ENCODE data around the gene PRR7.
A peak's percentile ranks its signal among the peaks of the same experiment; 100 is the strongest.

Gene PRR7

DNA sequence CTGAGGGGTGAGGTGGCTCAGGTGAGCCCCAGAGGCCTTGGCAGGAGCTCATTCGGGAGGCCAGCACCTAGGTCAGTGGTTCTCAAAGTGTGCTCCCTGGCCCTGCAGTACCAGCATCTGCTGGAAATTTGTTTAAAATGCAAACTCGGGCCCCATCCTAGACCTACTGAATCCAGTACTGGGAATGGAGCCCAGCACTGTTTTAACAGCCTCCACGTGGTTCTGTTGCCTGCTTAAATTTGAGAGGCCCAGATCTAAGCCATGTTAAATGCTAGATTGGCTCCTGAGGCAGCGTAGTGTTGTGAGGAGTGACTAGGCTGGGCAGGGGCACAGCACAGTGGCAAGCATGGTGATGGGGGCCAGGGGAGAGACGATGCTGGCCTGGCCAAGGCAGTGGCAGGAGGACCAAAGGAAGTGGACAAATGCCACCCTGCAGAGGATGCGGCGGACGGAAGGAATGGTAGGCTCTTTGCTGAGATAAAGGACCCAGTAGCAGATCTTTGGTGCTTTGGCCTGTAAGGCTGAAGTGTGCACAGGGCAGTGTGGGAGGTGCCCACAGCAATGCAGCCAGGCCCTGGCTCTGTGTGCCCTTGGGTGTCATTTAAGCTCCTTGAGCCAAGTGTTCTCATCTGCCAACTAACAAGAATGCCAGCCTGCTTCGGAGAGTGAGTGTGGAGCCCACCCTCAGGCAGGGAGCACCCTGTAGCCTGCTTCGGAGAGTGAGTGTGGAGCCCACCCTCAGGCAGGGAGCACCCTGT is 4.2 kb downstream of the PRR7 start:
- no peak for TF ChIP-seq Cebpa-rat (IDR thresholded peaks at IDR 0.05)
- no peaks in the 10 kb centered on the region; a peak in 1 of 22 replicates for H3K36me3 ChIP-seq
- peaks cover 42 to 84% (median 78%) of the 10 kb centered on the region in 10 experiments for H3K4me1 ChIP-seq
- peak overlapping the region in 3 of 11 experiments; percentile 87 to 92 (median 88); a peak in 5 of 22 replicates for H3K27ac ChIP-seq
- H3K4me2 ChIP-seq: peak overlapping the region in 9 of 11 experiments; percentile 86 to 100 (median 97); a peak in 15 of 22 replicates
- H3K9ac ChIP-seq: peak overlapping the region in 5 of 11 experiments; percentile 51 to 93 (median 92); a peak in 10 of 22 replicates
- peaks cover 0 to 65% (median 33%) of the 10 kb centered on the region in 11 experiments; a peak in 15 of 22 replicates for H4K20me1 ChIP-seq
- H3K4me3 ChIP-seq: no peak overlapping the region
- H3K9me3 ChIP-seq (replicated peaks in 1 of 11): no peaks in the 10 kb centered on the region
- 0 out of 22 replicates have a peak, but pooled peaks cover 0 to 9% (median 0%) of the 10 kb centered on the region in 11 experiments for H3K27me3 ChIP-seq

- 0 out of 22 replicates have a peak, but pooled peaks cover 0 to 9% (median 0%) of the 10 kb centered on the region in 11 experiments for H3K27me3 ChIP-seq
- peak overlapping the region in 6 of 11 experiments; percentile 73 to 86 (median 82); a peak in 9 of 22 replicates for H3K9ac ChIP-seq
- peaks cover 39 to 89% (median 81%) of the 10 kb centered on the region in 10 experiments for H3K4me1 ChIP-seq
- no peaks in the 10 kb centered on the region for H3K9me3 ChIP-seq (replicated peaks in 1 of 11)
- peak overlapping the region; percentile 95 to 100 (median 99) for H3K4me2 ChIP-seq
- H4K20me1 ChIP-seq: peaks cover under 1 to 76% (median 49%) of the 10 kb centered on the region in 11 experiments; a peak in 21 of 22 replicates
- peak overlapping the region in 2 of 11 experiments; percentile 80 to 86; a peak in 3 of 22 replicates for H3K27ac ChIP-seq
- peak overlapping the region in 3 of 10 experiments; percentile 67 to 82 (median 69); a peak in 2 of 20 replicates for H3K4me3 ChIP-seq
- peaks cover under 1 to 13% (median 11%) of the 10 kb centered on the region in 11 experiments; a peak in 21 of 22 replicates for H3K36me3 ChIP-seq
- no peak for TF ChIP-seq Cebpa-rat (IDR thresholded peaks at IDR 0.05)
Observed at GRCh38 chr5:177452688-177453638, 6.3 kb downstream of the PRR7 start.

DNA sequence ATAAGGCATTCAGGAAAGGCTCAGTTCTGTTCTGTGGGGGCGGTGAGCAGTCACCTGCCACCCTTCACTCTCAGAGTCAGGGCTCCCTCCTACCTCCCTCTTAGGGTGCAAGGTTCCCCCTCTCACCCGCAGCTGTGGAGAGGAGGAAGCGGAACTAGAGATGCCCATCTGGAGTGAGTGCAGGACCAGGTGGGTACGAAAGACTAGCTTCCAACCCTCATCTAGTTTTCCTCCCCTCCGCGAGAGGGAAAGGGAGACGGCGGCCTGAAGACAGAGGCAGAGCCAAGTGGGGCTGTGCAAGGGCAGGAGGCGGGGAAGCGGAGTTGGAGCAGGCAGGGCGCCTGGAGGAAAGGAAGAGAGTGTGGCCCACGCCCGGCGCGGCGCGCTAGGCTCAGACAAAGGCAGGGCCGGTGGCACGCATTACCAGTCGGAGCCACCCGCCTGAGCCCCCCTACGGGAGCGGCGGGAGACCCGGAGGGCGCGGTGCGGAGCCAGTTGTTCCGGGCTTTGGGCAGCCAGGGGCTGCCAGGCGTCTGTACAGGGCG is 7.3 kb downstream of the PRR7 start:
- no peak for TF ChIP-seq Cebpa-rat (IDR thresholded peaks at IDR 0.05)
- no peaks in the 10 kb centered on the region for H3K9me3 ChIP-seq (replicated peaks in 1 of 11)
- peak overlapping the region; percentile 62 to 82 (median 68) for H3K4me3 ChIP-seq
- H3K9ac ChIP-seq: peak overlapping the region; percentile 63 to 86 (median 75); a peak in 21 of 22 replicates
- H3K4me2 ChIP-seq: peak overlapping the region; percentile 95 to 100 (median 99)
- H4K20me1 ChIP-seq: peaks cover 5 to 76% (median 59%) of the 10 kb centered on the region in 11 experiments; a peak in 21 of 22 replicates
- 0 out of 22 replicates have a peak, but pooled peaks cover 0 to 9% (median 0%) of the 10 kb centered on the region in 11 experiments for H3K27me3 ChIP-seq
- peaks cover 10 to 22% (median 21%) of the 10 kb centered on the region in 11 experiments; a peak in 21 of 22 replicates for H3K36me3 ChIP-seq
- peak overlapping the region in 10 of 11 experiments; percentile 63 to 87 (median 73); a peak in 20 of 22 replicates for H3K27ac ChIP-seq
- H3K4me1 ChIP-seq: peaks cover 30 to 88% (median 76%) of the 10 kb centered on the region in 10 experiments

GRCh38 chr5:177454397-177455035 is 7.9 kb downstream of the PRR7 start:
- Histone ChIP-seq H3K4me3 (peak overlapping the region; percentile 62 to 82 (median 68)), H3K9ac (peak overlapping the region; percentile 63 to 86 (median 75)), H3K27ac (peak overlapping the region in 10 of 11 experiments; percentile 63 to 87 (median 74); a peak in 20 of 22 replicates), H3K4me1 (peaks cover 24 to 86% (median 73%) of the 10 kb centered on the region in 10 experiments), H3K9me3 (replicated peaks in 1 of 11) (no peaks in the 10 kb centered on the region), H3K4me2 (peak overlapping the region; percentile 95 to 100 (median 99)), H3K36me3 (peaks cover 13 to 28% (median 27%) of the 10 kb centered on the region in 11 experiments; a peak in 21 of 22 replicates), H3K27me3 (0 out of 22 replicates have a peak, but pooled peaks cover 0 to 9% (median 0%) of the 10 kb centered on the region in 11 experiments), H4K20me1 (peaks cover 5 to 76% (median 60%) of the 10 kb centered on the region in 11 experiments; a peak in 21 of 22 replicates)
- TF ChIP-seq Cebpa-rat (IDR thresholded peaks at IDR 0.05): no peak

- Histone ChIP-seq H3K4me3 (peak overlapping the region; percentile 62 to 82 (median 68)), H3K27ac (peak overlapping the region in 10 of 11 experiments; percentile 63 to 87 (median 74); a peak in 20 of 22 replicates), H4K20me1 (peaks cover 5 to 76% (median 60%) of the 10 kb centered on the region in 11 experiments; a peak in 21 of 22 replicates), H3K9ac (peak overlapping the region; percentile 63 to 86 (median 75)), H3K36me3 (peaks cover 15 to 35% (median 33%) of the 10 kb centered on the region in 11 experiments; a peak in 21 of 22 replicates), H3K4me1 (peaks cover 19 to 86% (median 67%) of the 10 kb centered on the region in 10 experiments), H3K9me3 (replicated peaks in 1 of 11) (no peaks in the 10 kb centered on the region), H3K4me2 (peak overlapping the region; percentile 95 to 100 (median 99)), H3K27me3 (0 out of 22 replicates have a peak, but pooled peaks cover 0 to 9% (median 0%) of the 10 kb centered on the region in 11 experiments)
- no peak for TF ChIP-seq Cebpa-rat (IDR thresholded peaks at IDR 0.05)
Observed at GRCh38 chr5:177455036-177455660, 8.5 kb downstream of the PRR7 start.

DNA sequence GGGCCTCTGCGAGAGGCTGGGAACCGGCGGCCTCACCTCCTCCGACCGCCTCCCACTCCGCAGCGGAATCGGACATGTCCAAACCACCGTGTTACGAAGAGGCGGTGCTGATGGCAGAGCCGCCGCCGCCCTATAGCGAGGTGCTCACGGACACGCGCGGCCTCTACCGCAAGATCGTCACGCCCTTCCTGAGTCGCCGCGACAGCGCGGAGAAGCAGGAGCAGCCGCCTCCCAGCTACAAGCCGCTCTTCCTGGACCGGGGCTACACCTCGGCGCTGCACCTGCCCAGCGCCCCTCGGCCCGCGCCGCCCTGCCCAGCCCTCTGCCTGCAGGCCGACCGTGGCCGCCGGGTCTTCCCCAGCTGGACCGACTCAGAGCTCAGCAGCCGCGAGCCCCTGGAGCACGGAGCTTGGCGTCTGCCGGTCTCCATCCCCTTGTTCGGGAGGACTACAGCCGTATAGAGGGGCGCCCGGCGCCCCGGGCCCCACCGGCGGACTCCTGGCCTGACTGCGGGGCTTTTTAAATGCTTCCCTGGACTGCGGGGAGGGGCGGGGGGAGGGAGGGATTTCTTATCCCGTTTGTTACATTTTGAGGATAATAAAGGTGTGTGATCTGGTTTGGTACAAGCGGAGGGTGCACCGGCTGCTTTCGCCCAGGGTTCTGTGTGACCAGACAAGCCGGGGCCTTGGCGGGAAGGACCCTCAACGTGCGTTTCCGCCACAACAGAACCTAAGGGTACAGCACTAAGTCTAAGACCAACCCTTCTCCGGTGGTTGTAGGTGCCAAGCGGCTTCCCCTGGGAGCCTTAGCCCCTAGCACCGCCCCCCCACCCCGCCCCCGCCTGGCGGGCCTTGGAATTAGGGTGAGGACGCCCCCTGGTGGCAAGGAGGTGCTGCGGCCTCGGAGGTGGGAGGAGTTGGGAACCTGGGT is 9.3 kb downstream of the PRR7 start:
- H3K4me2 ChIP-seq: peak overlapping the region; percentile 95 to 100 (median 99)
- H3K9ac ChIP-seq: peak overlapping the region; percentile 63 to 86 (median 75)
- peaks cover 19 to 85% (median 60%) of the 10 kb centered on the region in 10 experiments for H3K4me1 ChIP-seq
- H3K27me3 ChIP-seq: 0 out of 22 replicates have a peak, but pooled peaks cover 0 to 9% (median 0%) of the 10 kb centered on the region in 11 experiments
- H3K9me3 ChIP-seq (replicated peaks in 1 of 11): no peaks in the 10 kb centered on the region
- peak overlapping the region; percentile 62 to 82 (median 68) for H3K4me3 ChIP-seq
- TF ChIP-seq Cebpa-rat (IDR thresholded peaks at IDR 0.05): no peak
- H3K27ac ChIP-seq: peak overlapping the region in 9 of 11 experiments; percentile 63 to 87 (median 76); a peak in 17 of 22 replicates
- H4K20me1 ChIP-seq: peaks cover 5 to 75% (median 62%) of the 10 kb centered on the region in 11 experiments; a peak in 21 of 22 replicates
- H3K36me3 ChIP-seq: peaks cover 17 to 42% (median 40%) of the 10 kb centered on the region in 11 experiments; a peak in 21 of 22 replicates
